GM21360 (cell line): ENCODE results near the gene USP47.

ENCODE experiments used
- ATAC-seq: cut with Tn5 transposase; IDR thresholded peaks from one replicate; pipeline ENCODE4 v1.9.1; 2021; ENCODE audit warnings: mild to moderate bottlenecking, moderate library complexity; ENCODE audit not compliant: unreplicated experiment

The USP47 gene, protein sequence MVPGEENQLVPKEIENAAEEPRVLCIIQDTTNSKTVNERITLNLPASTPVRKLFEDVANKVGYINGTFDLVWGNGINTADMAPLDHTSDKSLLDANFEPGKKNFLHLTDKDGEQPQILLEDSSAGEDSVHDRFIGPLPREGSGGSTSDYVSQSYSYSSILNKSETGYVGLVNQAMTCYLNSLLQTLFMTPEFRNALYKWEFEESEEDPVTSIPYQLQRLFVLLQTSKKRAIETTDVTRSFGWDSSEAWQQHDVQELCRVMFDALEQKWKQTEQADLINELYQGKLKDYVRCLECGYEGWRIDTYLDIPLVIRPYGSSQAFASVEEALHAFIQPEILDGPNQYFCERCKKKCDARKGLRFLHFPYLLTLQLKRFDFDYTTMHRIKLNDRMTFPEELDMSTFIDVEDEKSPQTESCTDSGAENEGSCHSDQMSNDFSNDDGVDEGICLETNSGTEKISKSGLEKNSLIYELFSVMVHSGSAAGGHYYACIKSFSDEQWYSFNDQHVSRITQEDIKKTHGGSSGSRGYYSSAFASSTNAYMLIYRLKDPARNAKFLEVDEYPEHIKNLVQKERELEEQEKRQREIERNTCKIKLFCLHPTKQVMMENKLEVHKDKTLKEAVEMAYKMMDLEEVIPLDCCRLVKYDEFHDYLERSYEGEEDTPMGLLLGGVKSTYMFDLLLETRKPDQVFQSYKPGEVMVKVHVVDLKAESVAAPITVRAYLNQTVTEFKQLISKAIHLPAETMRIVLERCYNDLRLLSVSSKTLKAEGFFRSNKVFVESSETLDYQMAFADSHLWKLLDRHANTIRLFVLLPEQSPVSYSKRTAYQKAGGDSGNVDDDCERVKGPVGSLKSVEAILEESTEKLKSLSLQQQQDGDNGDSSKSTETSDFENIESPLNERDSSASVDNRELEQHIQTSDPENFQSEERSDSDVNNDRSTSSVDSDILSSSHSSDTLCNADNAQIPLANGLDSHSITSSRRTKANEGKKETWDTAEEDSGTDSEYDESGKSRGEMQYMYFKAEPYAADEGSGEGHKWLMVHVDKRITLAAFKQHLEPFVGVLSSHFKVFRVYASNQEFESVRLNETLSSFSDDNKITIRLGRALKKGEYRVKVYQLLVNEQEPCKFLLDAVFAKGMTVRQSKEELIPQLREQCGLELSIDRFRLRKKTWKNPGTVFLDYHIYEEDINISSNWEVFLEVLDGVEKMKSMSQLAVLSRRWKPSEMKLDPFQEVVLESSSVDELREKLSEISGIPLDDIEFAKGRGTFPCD (N-terminal part only)

DNA sequence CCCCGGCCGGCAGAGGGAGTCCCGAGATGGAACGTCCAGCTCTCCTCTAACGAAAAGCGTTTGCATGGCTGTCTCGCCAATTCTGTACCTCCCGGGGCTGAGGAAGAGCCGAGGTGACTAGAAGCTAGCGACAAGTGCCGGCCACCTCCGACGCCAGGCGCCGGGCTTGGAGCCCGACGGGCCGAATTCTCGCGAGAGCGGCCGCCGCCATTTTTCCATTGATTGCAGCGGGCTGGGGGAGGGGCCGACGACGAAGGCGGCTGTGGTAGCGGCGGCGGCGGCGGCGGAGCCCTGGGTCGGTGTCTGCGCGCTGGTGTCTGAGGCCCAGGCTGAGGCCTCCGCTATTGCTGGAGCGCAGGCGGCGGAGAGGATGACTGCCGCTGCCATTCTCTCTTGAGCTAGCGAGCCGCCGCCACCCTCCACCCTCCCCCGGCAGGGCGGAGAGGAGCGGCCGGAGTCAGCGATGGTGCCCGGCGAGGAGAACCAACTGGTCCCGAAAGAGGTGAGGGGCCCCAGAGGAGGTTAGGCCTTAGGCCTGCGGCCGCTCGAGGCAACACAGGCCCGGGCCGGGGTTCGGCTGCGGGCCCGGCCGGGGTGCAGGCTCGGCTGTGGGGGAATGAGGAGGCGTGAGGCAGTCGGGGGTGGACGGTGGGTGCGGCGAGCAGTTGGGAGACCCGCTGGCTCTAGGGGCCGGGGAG lies at the start of gene USP47:
TSS of gene USP47 (plus strand) at position 250 of the 698 bp plus-strand sequence. CDS start at position 464, 214 bp downstream.
- peak; percentile 65 for ATAC-seq

DNA sequence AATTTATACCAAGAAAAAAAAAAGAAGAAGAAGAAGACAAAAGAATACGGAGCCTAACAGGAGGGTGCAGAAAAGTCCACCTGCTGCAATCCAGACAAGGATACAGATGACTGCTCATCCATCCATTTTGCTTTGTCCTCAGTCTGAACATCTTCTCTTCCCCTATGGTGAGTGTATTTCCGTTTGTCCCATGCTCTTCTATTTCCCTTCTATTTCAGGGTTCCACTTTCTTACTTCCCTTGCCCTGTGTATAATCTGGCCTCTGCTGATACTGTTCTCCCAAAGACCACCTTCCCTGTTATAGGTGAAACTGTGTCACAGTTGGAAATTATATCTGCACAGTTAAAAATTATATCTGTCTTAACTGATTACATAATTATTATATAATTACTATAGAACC lies 48.7 kb upstream of the USP47 start:
- no peak for ATAC-seq

DNA sequence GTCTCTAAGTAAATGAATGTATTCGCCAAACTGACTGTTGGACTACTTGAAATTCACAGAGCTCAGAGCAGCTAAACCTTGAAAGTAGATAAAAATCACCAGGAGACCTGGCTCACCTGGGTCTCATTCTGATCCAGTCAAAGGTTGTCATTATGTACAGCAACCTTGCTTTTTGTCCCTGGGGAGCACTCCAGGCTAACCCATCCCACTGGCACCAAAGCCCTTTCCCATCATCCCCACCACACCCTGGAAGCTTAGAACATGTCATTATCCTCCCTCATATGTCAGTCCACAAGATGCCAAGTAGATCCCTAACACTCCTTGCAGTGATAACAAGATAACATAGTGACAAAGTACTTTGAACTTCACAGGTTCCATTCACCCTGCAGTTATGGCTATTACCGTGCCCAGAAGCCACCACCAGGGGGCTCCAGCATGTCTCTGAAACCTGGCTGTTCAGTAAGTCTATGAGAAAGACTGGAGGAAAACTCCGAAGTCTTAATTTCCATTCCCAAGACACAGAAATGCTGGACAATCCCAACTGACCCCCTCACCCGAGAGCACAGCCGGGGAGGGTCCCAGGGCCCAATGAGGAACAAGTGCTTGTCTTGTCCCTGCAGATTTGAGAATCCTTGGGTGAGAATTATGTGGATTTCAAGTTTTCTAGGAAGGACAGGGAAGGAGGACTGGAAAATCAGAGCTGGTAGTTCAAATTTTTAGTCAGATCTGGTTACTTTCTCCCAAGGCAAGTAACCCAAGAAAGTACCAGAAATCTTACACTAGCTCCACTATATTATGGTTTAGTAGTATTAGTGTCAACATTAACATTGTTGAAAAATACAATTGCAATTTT lies 43.0 kb upstream of the USP47 start:
- no peak for ATAC-seq

DNA sequence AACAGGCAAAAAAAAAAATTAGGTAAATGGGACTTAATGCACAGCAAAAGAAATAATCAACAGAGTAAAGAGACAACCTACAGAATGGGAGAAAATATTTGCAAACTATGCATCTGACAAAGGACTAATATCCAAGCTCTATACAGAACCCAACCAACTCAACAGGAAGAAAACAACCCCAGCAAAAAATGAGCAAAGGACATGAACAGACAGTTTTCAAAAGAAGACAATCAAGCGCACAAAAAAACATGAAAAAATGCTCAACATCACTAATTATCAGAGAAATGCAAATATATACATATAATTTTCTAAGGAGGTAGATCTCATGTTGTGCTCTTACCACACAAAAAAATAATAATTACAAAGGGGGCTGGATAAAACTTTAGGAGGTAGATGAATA lies 36.5 kb upstream of the USP47 start:
- ATAC-seq = no peak

DNA sequence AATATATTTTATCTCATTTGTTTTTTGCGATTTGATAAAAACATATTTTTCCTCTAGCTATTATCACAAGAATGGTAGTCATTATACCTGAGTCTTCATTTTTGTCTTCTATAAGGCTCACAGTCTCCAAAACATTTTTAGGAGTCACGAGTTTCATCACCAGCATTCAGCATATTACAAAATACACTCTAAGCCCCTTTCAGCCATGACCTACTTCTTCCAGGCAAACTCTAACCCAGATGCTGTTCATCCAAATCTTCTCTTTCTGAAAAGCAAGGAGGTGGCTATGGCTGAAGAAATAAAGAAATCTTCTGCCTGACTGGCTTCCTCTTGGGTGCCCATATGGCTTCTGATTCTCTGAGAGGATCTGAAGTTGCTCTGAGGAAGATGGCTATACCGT lies 35.7 kb upstream of the USP47 start:
- no peak for ATAC-seq

DNA sequence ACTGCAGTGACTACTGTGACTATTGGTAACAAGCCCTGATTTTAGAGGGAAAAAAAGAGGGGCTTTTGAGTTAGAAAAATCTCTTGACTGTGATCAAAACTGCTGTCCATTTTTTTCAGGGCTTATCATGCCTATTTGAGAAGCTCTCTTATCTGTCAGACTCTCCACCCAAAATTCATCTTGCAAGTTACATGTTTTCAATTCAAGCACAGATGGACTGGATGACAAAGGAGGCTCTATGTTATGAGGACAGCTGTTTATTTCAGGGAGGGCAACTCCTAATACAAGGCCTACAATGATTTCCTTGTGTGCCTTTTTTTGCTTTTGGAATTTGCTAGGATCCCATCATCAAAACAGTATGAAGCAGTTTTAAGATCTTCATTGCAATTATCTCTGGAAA lies 35.2 kb upstream of the USP47 start:
- ATAC-seq = no peak

DNA sequence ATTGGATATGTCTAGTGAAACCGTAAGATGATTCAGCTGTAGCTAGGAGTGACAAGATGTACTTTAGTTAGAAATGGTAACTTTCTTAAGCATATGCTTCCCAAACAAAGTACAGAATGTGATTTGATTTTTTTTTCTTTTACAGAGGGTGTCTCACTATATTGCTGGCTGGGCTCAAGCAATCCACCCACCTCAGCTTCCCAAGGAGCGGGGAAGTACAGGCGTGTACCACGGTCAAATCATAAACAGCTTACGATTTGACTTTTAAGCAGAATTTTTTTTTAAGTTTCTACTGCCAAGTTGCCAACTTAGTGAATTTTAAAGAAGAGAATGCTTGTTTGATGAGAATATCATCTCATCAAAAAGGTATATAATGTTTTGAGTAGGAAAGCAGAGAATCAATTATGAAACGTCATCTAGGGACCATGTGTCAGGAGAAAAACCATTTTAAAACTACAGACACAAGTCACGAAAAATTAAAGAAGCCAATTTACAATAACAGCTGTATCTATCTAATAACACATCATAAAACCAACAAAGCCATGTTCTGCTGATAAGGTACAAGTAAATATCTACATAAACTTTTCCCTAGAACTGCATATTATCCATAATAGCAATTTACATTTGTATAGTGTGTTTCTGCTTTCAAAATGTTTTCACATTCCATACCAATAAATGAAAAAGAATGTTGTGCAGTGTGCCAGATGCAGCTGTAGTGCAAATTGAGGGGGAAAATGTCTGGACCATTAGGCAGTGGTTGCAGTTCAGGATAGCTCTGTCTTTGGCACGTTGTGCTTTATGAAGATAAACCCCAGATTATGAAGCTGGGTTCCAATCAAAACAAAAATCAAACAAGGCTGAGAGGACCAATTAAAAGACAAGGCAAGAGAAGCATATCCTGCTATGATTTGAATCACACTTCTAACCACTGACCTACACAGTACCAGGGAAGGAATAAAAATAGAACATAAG lies 33.7 kb upstream of the USP47 start:
- no peak for ATAC-seq

DNA sequence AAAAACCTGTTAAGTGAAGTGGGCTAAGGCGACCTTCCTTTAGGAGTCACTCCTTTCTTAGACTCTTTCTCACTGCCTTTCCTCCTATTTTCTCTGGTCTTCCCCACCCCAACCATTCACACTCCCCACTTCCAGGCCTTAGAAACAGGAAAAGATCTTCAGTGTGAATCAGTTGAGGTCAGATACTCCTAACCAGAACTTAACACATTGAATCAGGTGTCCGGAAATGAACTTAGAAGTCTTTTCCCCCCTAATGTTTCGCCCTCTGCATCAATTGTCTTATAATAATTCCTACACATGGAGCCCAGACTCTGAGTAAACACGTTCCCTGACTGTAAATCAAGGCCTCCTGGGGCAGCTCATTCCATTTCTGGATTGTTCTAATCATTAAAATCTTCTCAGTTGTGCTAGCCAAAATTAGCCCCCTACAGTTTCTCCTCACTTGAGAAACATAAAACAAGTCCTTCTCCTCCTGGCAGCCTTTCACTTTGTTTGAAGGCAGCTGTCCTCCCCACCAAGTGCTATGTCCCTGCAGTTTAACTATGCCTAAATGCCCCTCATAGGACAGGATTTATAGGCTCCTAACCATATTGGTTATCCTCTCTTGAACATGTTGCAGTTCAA lies 32.7 kb upstream of the USP47 start:
- no peak for ATAC-seq

DNA sequence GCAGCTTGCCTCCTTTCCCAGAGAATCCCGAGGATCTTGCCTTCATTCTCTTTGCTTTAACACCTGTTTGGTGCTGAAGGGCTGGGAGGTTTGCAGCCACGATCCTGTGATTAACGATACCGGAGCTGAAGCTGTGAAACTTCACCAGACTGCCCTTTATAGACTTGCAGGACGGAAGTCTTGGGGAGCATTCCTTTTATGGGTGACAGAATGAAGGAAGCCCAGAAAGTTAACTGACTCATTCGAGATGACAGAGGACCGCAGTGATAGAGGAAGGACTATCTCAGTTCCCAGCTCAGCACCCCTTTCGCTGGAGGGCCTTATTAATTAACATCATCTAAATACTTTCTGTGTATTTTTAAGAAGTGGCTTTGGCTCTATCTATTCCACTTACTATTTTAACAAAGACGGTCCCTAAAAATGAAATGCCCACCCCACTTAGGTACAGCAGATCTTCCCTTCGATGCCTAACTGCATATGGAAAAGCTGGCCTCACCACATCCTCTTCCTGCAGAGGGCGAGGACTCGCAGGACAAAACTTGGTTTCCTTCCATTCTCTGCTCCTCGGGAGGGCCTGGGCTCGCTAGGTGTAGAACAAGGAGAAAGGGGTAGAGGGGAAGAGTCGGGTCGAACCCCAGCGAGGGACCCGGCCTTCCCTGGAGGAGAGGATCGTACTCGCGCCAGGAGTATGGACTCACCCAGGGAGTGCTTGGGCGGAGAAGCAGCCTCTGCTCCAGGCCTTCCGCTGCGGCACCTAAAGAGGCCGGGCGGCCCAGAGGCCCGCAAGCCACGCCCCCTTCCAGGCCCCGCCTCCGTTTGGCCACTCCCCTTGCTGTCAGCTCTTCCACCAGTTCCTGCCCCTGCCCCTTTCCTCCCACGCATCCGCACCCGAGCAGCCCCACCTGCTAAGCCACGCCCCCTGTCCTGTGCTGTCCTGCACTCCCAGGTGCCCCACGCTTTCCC lies 30.7 kb upstream of the USP47 start:
- no peak for ATAC-seq

DNA sequence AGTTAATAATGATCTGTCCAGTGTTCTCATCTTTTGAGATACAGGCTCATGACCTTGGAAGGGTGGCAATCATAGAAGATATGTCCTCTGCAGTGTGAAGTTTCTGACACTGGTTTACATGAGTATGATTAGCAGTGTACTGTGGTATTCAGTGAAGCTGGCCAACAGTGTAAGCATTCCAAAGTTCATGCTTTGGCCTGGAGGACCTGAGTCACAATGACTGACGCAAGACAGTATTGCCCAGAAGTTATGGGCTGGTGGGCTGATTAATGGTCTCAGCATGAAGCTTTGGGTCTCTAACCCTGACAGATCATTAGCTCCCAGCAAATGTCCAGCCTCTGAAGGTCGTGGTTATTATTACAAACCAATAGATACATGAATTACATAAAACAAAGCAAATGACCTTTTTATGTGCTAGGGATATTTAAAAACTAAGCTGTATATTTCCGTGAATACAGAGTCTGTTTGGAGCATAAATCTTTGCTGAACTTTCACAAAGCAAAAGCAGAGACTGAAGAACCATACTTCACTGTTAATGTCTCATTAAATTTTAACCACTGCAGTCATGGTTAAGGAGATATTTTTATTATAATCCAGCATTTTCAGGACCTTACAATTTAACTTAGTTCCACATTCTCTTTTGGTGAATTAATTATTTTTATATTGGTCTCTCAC lies 28.3 kb upstream of the USP47 start:
- no peak for ATAC-seq

DNA sequence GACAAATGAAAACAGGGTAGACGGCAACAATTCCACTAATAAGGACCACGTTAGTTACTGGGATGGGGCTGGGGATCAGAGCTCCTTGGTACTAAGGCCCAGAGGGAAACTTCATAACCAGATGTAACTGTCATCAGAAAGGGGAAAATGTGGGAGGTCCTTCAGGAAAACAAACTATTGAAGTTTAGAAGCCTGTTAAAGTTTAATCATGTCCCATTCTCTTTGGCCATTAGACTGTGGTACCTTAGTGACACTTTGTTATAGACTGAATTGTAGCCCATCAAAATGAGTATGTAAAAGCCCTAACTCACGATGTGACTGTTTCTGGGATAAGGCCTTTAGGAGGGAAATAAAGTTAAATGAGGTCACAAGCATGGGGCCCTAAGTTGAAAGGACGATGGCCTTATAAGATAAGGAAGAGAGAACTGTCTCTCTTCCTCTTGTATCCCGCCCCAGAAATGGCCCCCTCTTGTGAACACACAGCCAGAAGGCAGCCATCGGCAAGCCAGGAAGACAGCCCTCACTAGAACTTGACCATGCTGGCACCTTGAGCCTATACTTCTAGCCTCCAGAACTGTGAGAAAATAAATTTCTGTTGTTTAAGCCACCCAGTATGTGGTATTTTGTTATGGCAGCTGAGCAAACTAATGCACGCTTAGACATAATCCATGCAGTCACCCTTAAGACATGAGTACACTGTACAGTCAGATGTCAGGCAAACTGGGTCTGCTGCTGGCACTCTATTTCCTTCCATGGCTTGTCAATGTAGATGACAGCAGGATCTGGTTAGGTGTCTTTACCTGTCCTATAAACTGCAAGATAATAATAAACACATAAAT lies 26.9 kb upstream of the USP47 start:
- ATAC-seq = no peak

DNA sequence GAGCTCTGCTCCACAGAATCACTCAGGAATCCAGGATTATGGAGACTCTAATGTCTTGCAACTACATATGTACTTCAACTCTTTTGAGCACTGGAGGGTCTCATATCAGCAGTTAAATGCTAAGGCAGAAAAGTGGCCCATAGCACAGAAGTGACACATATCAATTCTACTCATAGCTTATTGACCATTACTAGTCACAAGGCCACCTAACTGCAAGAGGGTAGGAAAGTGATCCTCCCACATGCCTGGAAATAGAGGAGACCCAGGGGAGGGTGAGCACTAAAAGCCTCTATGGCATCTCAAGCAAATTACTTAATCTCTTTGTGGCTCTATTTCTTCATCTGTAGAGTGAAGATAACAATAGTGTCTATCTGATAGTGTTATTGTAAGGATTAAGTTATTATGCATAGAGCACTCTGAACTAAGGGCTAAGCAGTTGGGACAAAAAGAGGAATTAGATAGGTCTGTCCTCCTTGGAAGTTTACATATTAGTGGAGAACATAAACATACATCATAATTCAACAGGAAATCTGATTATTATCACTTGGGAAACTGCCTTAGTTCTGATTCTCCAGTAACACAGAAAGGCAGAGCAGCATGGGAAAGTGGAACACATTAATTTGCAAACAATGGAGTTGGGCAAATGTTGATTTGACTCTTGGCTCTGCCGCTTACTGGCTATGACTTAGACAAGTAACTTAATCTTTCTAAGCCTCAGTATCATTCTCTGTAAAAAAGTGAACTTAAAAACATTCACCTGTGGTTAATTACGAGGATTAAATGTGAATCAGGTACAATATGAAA lies 25.1 kb upstream of the USP47 start:
- no peak for ATAC-seq

DNA sequence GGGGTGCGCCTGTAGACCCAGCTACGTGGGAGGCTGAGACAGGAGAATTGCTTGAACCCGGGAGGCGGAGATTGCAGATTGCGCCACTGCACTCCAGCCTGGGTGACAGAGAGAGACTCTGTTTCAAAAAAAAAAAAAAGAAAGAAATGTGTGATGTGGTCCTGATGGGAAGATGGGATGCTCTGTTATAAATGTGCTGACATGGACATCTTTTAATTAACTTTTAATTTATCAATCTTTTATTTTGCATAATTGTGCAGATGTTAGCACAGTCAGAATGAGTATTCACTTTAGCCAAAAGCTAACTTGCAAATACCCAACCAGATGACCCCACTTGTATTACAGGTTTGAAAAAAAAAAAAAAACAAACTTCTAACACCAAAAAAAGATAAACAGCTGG lies 23.8 kb upstream of the USP47 start:
- no peak for ATAC-seq

DNA sequence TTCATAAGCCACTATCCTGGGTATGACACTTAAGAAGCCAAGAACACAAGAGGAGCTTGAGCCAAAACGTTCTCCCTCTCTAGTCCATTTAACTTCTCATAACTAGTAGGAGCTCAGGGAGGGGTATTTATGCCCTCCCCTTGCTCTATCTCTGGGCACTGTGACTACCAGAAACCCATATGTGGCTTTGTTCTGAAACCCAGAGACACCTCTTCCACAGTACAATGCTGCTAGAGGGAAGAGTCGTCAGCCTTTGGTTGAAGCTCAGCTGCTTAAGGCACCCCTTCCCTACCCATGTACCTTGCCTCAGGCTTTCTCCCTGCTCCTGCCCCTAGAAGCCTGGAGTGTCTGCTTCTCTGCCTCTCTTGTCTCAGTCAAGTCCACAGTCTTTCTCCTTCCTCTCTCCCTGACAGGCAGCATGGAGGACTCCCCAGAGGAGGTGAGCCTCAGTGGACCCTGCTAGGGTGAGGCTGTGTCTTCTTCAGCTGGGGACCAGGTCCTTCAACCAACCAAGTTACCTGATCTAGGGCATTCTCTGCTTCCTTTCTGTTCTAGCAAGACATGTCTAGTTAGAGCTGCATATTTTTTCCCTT lies 23.1 kb upstream of the USP47 start:
- no peak for ATAC-seq
